Calu3 (cell line): ENCODE measurements around the gene LRPAP1. TPM values are rescaled to one million over a fixed set of nuclear protein-coding genes. Genes with fewer than 3 reads are reported as not detected.

Source experiments
- BruUV-seq: library from RNA; stranded (reverse); fragments of 400-500 nt; replicated peaks from 2 replicates; lab custom pipeline; 2021; lab: Mats Ljungman, UMichigan
- CTCF ChIA-PET: fragments of 300-600 bp; sonication (Branson Sonifier 250); formaldehyde crosslinking; loops from one replicate; lab custom pipeline; 2022; ENCODE audit warnings: antibody characterized with exemption; lab: Charles Lee
- DNase-seq: peaks from one replicate; pipeline ENCODE4 v3.0.0; 2022
- H3K27ac Mint-ChIP-seq: one replicate; pipeline ENCODE4 v1.8.0; 2022; ENCODE audit warnings: mixed read lengths; ENCODE audit not compliant: unreplicated experiment
- H3K27me3 Mint-ChIP-seq: one replicate; pipeline ENCODE4 v1.8.0; 2022; ENCODE audit warnings: mixed read lengths; ENCODE audit not compliant: unreplicated experiment
- H3K36me3 Mint-ChIP-seq: one replicate; pipeline ENCODE4 v1.8.0; 2022; ENCODE audit warnings: mild to moderate bottlenecking, moderate library complexity, mixed read lengths; ENCODE audit not compliant: insufficient read depth, unreplicated experiment
- H3K4me1 Mint-ChIP-seq: one replicate; pipeline ENCODE4 v1.8.0; 2022; ENCODE audit warnings: mild to moderate bottlenecking, low read depth, mixed read lengths; ENCODE audit not compliant: unreplicated experiment
- H3K4me3 Mint-ChIP-seq: one replicate; pipeline ENCODE4 v1.8.0; 2022; ENCODE audit warnings: mild to moderate bottlenecking, low read depth, moderate library complexity, mixed read lengths; ENCODE audit not compliant: unreplicated experiment
- H3K9me3 Mint-ChIP-seq: one replicate; pipeline ENCODE4 v1.8.0; 2022; ENCODE audit warnings: low read depth, mixed read lengths; ENCODE audit not compliant: unreplicated experiment
- CTCF ChIP-seq: fragments of 200-600 bp; IDR thresholded peaks from one replicate; pipeline ENCODE4 v1.8.0; 2022; ENCODE audit warnings: antibody characterized with exemption; ENCODE audit not compliant: unreplicated experiment
- intact Hi-C: fragments of 100-400 bp; cut with micrococcal nuclease; formaldehyde crosslinking; loops from one replicate; pipeline ENCODE4 v1.10.0; 2022; ENCODE audit not compliant: unreplicated experiment
- total RNA-seq: library from RNA; stranded (reverse); gene quantifications from 2 replicates; pipeline ENCODE4 v1.2.3, GENCODE V29; 2022

LRPAP1 gene
- total RNA-seq, 1 experiment from 2014 or later, result 88.5 TPM

DNA sequence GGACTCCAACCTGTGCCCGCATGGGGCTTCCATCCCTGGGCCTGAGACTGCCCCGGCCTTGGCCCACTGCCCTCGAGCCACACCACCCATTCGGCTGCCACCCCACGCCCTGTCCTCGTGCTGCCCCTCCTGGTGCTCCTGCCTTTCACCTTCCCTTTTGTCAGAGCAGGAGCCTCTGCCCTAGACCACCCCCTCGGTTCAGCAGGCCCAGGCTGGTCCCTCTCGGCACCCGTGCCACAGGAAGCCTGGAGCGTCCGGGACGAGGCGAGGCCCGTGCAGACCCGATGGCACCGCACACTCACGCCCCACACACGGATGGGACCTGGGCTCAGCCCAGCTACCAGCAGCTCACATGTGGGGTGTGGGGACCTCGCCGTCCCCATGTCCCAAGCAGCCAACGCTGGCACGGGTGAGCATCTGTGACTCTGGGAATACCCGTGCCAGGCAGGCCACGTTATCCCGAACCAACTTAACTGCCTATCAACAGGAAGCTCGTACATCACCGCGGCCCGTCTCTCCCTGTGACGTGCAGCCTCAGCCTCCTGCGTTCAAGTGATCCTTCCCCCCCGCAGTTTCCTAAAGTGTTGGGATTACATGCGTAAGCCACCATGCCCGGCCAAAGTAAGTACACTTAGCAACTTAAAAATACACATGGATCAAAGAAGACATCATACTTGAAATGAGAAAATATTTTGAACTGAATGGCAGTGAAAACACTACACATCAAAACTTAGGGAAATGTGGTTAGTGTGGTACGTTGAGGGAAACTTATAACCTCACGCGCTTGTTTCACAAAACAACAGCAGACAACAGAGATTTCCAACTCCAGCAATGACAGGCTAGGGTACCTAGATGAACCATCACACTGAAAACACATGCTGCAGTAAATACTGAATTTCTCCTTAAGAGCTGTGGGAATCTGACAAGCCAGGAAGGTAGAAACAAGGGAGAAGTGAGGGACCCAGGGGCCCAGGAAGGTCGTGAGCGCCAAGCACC, 29.0 kb downstream of the LRPAP1 start:
- TF ChIP-seq CTCF, result no peak
- CTCF ChIA-PET, result no interaction called here
- Mint-ChIP-seq H3K27me3 (no peaks in the 10 kb centered on the region), H3K9me3 (no peaks in the 10 kb centered on the region), H3K4me3 (no peak overlapping the region), H3K4me1 (no peaks in the 10 kb centered on the region), H3K27ac (peak overlapping the region; percentile 10), H3K36me3 (peaks cover 4% of the 10 kb centered on the region)
- no TSS peak for BruUV-seq
- no peak for DNase-seq
- intact Hi-C loops, result no loop called here

- Mint-ChIP-seq H3K9me3 (no peaks in the 10 kb centered on the region), H3K4me1 (no peaks in the 10 kb centered on the region), H3K27ac (no peak overlapping the region), H3K4me3 (no peak overlapping the region), H3K36me3 (no peaks in the 10 kb centered on the region), H3K27me3 (no peaks in the 10 kb centered on the region)
- DNase-seq, result no peak
- intact Hi-C loops, result no loop called here
- BruUV-seq, result no TSS peak
- TF ChIP-seq CTCF, result no peak
- CTCF ChIA-PET, result no interaction called here
Measured at GRCh38 chr4:3501825-3502425, 30.3 kb downstream of the LRPAP1 start.

GRCh38 chr4:3501126-3501824, 30.9 kb downstream of the LRPAP1 start:
- no peak overlapping the region for H3K4me3 Mint-ChIP-seq
- no peaks in the 10 kb centered on the region for H3K9me3 Mint-ChIP-seq
- no peaks in the 10 kb centered on the region for H3K36me3 Mint-ChIP-seq
- H3K4me1 Mint-ChIP-seq, result no peaks in the 10 kb centered on the region
- CTCF ChIA-PET, result no interaction called here
- TF ChIP-seq CTCF, result no peak
- intact Hi-C loops, result no loop called here
- no peak overlapping the region for H3K27ac Mint-ChIP-seq
- no peaks in the 10 kb centered on the region for H3K27me3 Mint-ChIP-seq
- no peak for DNase-seq
- BruUV-seq, result no TSS peak

DNA sequence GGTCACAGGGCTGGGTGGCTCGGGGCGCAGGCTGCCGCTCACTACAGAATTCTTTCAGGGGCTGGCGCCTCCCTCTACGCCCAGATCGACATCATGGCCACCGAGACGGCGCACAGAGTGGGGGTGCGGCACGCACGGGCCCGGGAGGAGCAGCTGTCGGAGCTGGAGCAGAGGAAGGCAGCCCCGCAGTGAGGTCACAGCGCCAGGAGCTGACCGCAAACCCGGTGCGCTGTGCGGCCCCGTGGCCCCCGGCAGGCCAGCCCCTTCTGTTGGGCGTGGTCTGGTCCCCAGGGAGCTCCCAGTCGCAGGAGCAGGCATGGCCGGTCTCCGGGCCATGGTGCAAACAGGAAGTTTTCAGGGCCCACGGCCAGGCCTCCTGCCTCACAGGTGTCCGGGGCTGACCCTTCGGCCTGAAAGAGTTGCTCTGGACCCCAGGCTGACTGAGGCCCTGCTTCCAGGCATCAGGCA, 31.6 kb downstream of the LRPAP1 start:
- H3K36me3 Mint-ChIP-seq, result no peaks in the 10 kb centered on the region
- no TSS peak for BruUV-seq
- intact Hi-C loops, result no loop called here
- DNase-seq, result no peak
- H3K27ac Mint-ChIP-seq, result no peak overlapping the region
- no peak overlapping the region for H3K4me3 Mint-ChIP-seq
- no peaks in the 10 kb centered on the region for H3K4me1 Mint-ChIP-seq
- CTCF ChIA-PET, result no interaction called here
- H3K27me3 Mint-ChIP-seq, result no peaks in the 10 kb centered on the region
- no peaks in the 10 kb centered on the region for H3K9me3 Mint-ChIP-seq
- TF ChIP-seq CTCF, result no peak
